GM21717 (cell line): ENCODE data around the gene APOM.

Source experiments
- ATAC-seq: cut with Tn5 transposase; IDR thresholded peaks from one replicate; pipeline ENCODE4 v1.9.1; 2021; ENCODE audit warnings: mild to moderate bottlenecking, moderate library complexity; ENCODE audit not compliant: unreplicated experiment

Gene APOM

GRCh38 chr6:31677955-31678354 is 22.3 kb downstream of the APOM start:
- no peak for ATAC-seq

DNA sequence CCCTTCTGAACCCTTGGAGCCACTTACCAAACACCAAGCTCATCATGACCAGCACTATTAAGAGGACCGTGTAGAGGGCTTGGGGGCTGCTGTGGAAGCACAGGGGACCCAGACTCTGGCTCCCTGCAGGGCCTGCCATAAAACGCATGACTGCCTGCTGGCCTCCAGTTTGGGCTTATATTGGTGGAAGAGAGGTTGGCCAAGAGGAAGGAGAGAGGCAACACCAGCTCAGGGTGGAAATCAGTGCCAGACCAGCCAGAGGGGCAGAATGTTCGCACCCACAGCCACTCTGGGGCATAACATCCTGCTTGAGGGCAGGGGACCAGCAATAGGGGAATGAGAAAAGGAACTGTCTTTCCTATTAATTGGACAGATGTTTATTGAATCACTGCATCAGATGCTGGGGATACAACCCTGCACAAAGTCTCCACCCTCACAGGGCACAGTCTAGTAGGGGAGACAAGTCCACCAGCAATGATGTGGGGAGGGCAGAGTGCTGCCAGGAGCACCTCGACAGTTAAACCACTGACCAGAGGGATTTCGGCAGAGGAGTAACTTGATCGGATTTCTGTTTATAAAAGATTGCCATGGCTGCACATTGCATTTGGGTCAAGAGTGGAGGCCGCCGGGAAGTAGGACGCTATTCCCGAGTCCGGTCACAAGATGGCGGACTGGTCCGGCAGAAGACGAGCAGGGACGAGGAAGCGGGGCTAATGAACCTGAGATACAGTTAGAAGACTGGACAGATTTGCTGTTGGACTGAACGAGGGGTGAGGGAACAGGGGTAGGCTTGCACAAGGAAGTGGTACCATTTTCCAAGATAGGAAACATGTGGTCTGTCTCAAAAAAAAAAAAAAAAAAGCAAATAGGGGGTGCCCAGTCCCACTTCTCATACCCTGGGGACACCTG is 24.8 kb downstream of the APOM start, which contains the start of gene LY6G5C:
Gene LY6G5C (minus strand): TSS at position 842 of the 909 bp plus-strand sequence. CDS start 694 bp downstream, at position 148.
- ATAC-seq = no peak

- ATAC-seq = no peak
Observed at GRCh38 chr6:31681135-31681671, 25.5 kb downstream of the APOM start.

DNA sequence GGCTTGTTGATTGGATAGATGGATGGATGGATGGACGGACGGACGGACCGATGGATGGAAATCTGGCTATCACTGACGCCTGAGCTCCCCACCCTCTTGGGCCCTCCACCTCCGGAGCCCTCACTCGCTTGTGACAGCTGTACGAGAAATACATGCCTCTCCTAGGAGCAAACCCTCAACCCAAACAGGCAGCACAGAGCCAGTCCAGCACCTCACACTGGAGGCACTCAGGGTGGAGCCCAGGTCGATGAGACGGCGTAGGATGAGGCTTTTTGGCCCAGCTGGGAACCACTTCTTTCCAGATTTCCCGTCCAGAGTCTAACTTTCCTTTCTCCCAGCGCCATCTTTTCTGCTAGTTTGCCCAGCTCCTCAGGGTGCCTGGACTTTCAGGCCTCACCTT is 27.9 kb downstream of the APOM start:
- ATAC-seq = no peak

GRCh38 chr6:31686483-31686882 is 30.8 kb downstream of the APOM start:
- no peak for ATAC-seq

DNA sequence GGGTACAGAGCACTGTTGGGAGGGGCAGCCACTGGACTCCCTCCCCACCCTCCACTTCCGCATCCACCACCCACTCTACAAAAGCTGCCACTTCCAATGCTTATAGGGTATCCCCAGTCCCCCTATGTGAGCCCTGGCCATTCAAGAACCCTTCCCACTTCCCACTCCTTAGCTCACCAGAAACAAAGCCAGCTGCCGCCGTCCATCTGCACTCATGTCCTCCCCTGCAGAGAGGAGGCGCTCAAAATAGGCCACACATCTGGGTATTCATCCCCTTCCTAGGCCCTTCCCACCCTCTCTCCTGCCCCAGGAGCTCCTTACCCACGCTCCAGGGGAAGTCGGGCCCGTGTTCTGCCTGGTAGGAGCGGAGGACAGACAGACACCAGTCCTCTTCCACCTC is 31.6 kb downstream of the APOM start:
- no peak for ATAC-seq

DNA sequence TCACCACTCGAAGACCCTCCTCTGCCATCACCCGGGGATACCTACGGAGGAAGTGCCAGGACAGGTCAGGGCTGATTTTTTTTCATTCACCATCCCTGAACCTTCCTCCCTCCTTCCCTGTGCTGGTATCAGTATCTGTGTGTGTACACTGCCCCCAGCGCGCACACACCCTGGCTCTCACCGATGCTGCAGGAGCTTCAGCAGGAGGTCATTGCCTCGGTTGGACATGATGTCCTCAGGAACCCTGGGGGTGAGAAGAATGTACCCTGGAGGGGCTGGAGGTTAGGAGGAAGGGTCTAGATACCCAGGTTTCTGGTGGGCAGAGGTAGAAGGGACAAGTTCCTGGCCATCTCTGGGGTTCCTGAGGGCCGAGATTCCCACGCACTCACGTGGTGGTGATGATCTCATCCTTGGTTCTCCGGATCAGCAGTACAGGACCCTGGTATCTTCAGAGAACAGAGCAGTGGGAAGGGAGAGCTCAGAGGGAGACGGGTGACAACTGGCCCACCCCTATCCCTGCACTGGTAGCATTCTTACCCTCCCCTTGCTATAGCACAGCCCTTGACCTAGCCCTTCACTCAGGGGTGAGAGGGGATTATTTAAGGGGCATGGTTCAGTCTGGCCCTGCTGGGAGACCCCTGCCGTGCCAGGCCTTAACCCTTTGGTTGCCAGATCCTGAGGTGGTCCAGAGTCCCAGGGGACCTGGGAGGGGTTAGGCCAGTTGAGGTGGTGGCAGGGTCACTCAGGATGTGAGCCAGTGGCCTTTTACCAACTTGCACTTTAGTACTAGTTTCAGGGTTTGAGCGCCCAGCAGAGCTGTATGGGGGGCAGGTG is 32.4 kb downstream of the APOM start:
- ATAC-seq = no peak

DNA sequence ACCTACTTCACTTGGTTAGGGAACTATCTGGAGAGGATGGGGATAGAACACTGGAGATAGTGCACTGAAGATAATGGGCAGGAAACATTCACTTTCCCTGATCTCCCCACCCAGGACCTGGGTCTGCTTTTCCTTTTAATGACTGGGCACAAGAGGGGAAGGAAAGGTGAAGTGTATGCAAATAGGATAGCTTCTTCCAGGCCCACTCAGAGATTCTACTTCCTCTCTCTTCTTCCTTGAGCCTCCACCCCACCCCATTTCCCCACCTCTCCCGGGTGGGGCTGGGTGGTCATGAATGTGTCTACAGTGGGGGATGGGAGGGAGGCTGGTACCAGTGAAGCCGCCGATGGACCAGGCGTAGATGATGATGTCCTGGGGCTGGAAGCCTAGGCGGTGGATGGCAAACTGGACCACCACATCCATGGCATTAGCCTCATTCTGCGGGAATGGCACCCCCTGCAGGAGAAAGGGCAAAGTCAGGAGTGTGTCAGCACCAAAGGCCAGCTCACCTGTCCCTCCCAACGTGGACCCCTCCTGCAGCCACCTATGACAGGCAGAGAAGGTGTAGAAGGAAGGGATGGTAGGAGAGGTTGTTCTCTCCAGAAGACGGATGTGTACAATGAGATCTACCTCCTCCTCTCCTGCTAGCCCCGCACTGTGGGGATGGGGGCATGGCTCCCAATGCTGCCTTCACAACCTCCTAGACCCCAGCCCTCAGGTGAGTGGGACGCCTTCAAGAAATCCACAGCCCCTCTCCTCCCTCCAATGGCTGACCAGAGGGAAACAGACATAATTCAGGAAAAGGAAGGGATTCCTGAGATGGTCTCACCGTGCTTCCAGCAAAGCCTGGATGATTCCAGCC is 33.8 kb downstream of the APOM start:
- no peak for ATAC-seq

GRCh38 chr6:31690231-31691077 is 34.8 kb downstream of the APOM start:
- no peak for ATAC-seq

GRCh38 chr6:31691078-31691463 is 35.4 kb downstream of the APOM start:
- ATAC-seq = no peak

- no peak for ATAC-seq
Observed at GRCh38 chr6:31691564-31692108, 35.9 kb downstream of the APOM start.

DNA sequence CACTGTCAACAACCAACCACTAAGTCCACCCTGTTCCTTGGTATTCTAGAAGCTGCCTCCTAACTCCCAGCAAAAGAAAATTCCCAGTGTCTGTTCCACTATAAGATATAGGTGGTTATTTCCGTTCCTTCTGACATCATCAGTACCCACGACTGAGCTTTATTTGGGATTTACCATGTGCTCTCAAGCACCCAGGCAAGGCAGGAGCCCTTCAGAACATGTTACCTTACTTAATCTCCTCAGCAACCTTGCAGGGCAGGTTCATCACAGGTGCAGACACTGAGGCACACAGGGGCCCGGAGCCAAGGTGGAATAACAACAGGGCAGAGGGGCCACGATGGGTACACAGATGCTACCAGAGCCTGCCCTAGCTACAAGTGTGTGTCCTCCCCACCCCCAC is 36.7 kb downstream of the APOM start:
- no peak for ATAC-seq

- no peak for ATAC-seq
Observed at GRCh38 chr6:31692886-31693285, 37.2 kb downstream of the APOM start.

GRCh38 chr6:31693535-31693934 is 37.8 kb downstream of the APOM start:
- no peak for ATAC-seq

GRCh38 chr6:31697555-31697954 is 41.9 kb downstream of the APOM start:
- no peak for ATAC-seq

DNA sequence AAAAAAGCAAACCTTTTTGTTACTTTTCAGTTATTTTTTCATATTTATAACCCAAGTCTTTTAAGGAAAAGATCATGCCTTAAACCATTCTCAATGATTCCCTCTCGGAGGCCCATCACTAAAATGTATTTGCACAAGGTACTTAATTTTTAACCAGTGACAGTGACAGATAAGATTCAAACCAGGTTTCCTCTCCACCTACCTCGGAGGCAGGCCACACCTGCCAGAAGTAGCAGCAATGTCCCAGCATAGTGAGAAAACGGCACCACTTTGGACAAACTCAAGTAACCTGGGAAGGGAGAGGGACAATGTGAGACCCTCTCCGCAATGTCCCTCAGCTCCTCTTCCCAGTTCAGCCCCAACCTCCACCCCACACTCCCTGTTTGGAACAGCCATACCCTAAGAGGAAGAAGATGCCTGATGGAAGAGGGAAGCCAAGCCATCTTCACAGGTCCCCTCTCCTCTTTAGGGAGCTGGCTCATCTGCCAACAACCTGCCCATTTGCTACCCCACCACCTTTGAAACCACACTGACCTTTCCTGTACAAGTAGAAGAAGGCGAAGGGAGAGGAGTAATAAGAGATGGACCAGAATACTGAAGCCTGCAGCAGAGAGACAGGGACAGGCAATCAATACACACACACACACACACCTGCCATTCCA is 45.2 kb downstream of the APOM start:
- no peak for ATAC-seq

- no peak for ATAC-seq
Observed at GRCh38 chr6:31701666-31702404, 46.1 kb downstream of the APOM start.

DNA sequence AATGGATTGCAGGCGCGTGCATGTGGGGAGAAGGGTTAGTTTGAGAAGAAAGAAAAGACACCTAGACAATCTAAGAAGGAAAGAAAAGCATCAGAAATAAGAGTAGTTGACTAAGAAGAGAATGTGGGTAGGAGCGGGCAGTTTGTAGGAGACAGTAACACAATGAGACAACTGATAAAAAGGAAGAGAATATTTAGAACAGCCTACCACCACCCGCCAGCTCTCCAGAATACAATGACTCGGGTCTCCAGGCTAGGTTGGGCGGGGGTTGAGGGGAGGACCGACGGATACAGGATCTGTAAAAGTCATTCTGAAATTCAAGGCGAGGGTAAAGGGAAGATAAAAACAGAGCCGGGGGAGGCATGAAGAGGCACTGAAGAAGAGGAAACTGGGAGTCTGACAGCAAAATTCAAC is 46.7 kb downstream of the APOM start:
- no peak for ATAC-seq
